Measurements from ENCODE around the gene TTLL4. TPM values are rescaled to one million over a fixed set of nuclear protein-coding genes. Genes with fewer than 3 reads are reported as not detected.
"Not testable (repeated sequence)": the region's sequence is repeated elsewhere in the genome, so short reads cannot be mapped to it uniquely, and the experiment has no call there.

The TTLL4 gene
- polyA plus RNA-seq, 1 experiment: 16.3 TPM

DNA sequence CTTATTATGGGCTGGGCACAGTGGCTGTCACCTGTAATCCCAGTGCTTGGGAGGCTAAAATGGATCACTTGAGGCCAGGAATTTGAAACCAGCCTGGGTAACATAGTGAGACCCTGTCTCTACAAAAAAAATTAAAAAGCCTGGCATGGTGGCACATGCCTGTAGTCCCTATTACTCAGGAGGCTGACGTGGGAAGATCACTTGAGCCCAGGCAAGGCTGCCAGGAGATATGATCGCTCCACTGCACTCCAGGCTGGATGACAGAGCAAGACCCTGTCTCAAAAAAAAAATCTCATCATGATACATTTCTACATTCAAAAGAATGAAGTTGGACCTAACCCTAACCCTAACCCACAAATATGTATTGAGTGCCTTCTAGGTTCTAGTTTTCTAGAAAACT lies 51.2 kb downstream of the TTLL4 start:
- CTCF ChIA-PET: interaction anchor here (1.2 kb wide), 1 partner anchor 85 kb away, joined by 4 read pairs; no protein-coding TSS in a partner anchor
- no peaks in the 10 kb centered on the region for H3K27me3 ChIP-seq (ENCODE audit: control insufficient read depth, insufficient read depth, low read length)
- H3K27ac ChIP-seq (ENCODE audit: low read depth, low read length): no peak overlapping the region
- POLR2A ChIA-PET: no interaction called here
- DNase-seq (ENCODE audit: low read depth, low spot score): no peak
- TF ChIP-seq, protein P1, sequence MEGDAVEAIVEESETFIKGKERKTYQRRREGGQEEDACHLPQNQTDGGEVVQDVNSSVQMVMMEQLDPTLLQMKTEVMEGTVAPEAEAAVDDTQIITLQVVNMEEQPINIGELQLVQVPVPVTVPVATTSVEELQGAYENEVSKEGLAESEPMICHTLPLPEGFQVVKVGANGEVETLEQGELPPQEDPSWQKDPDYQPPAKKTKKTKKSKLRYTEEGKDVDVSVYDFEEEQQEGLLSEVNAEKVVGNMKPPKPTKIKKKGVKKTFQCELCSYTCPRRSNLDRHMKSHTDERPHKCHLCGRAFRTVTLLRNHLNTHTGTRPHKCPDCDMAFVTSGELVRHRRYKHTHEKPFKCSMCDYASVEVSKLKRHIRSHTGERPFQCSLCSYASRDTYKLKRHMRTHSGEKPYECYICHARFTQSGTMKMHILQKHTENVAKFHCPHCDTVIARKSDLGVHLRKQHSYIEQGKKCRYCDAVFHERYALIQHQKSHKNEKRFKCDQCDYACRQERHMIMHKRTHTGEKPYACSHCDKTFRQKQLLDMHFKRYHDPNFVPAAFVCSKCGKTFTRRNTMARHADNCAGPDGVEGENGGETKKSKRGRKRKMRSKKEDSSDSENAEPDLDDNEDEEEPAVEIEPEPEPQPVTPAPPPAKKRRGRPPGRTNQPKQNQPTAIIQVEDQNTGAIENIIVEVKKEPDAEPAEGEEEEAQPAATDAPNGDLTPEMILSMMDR (IDR thresholded peaks at IDR 0.05; ENCODE audit: low read depth, low read length): no peak
- no peaks in the 10 kb centered on the region for H3K9me3 ChIP-seq (ENCODE audit: control insufficient read depth, insufficient read depth, low read length)
- no peak overlapping the region for H3K4me3 ChIP-seq (ENCODE audit: low read depth, low read length)

- H3K27ac ChIP-seq (ENCODE audit: low read depth, low read length); DNase-seq (ENCODE audit: low read depth, low spot score); H3K27me3 ChIP-seq (ENCODE audit: control insufficient read depth, insufficient read depth, low read length); H3K4me3 ChIP-seq (ENCODE audit: low read depth, low read length); CTCF ChIA-PET: not testable (repeated sequence)
- POLR2A ChIA-PET: interaction anchor here (0.7 kb wide), 1 partner anchor 14 kb away, joined by 3 read pairs; no protein-coding TSS in a partner anchor
- peaks cover 13% of the 10 kb centered on the region for H3K9me3 ChIP-seq (ENCODE audit: control insufficient read depth, insufficient read depth, low read length)
Measured at GRCh38 chr2:218772759-218773158, 62.1 kb downstream of the TTLL4 start.

- Histone ChIP-seq H3K4me3 (ENCODE audit: low read depth, low read length) (no peak overlapping the region), H3K27me3 (ENCODE audit: control insufficient read depth, insufficient read depth, low read length) (no peaks in the 10 kb centered on the region), H3K9me3 (ENCODE audit: control insufficient read depth, insufficient read depth, low read length) (peaks cover 16% of the 10 kb centered on the region), H3K27ac (ENCODE audit: low read depth, low read length) (no peak overlapping the region)
- CTCF ChIA-PET: interaction anchor here (1.0 kb wide), 1 partner anchor 74 kb away, joined by 3 read pairs; no protein-coding TSS in a partner anchor
- POLR2A ChIA-PET: no interaction called here
- no peak for DNase-seq (ENCODE audit: low read depth, low spot score)
- TF ChIP-seq, protein P1 (IDR thresholded peaks at IDR 0.05; ENCODE audit: low read depth, low read length): no peak
Measured at GRCh38 chr2:218773881-218774280, 63.2 kb downstream of the TTLL4 start.

DNA sequence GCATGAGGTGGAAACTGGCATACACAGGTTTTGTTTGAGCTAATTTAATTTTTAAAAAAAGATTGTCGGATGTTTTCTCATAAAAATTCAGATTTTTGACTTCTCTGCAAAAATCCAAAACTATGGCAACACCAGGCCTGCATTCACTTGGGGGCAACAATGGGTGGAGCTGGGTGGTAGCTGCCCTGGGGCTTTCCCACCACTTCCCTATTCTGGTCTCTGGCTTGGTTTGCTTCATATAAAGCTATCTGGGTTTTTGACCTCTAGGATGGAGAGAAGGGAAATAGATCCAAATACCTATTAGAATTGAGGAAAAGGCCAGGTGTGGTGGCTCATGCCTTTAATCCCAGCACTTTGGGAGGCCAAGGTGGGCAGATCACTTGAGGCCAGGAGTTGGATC lies 65.9 kb downstream of the TTLL4 start:
- Histone ChIP-seq H3K27me3 (ENCODE audit: control insufficient read depth, insufficient read depth, low read length) (no peaks in the 10 kb centered on the region), H3K4me3 (ENCODE audit: low read depth, low read length) (no peak overlapping the region), H3K27ac (ENCODE audit: low read depth, low read length) (no peak overlapping the region), H3K9me3 (ENCODE audit: control insufficient read depth, insufficient read depth, low read length) (peaks cover 16% of the 10 kb centered on the region)
- no peak for DNase-seq (ENCODE audit: low read depth, low spot score)
- TF ChIP-seq, protein P1 (IDR thresholded peaks at IDR 0.05; ENCODE audit: low read depth, low read length): no peak
- ChIA-PET CTCF (no interaction called here), POLR2A (no interaction called here)

DNA sequence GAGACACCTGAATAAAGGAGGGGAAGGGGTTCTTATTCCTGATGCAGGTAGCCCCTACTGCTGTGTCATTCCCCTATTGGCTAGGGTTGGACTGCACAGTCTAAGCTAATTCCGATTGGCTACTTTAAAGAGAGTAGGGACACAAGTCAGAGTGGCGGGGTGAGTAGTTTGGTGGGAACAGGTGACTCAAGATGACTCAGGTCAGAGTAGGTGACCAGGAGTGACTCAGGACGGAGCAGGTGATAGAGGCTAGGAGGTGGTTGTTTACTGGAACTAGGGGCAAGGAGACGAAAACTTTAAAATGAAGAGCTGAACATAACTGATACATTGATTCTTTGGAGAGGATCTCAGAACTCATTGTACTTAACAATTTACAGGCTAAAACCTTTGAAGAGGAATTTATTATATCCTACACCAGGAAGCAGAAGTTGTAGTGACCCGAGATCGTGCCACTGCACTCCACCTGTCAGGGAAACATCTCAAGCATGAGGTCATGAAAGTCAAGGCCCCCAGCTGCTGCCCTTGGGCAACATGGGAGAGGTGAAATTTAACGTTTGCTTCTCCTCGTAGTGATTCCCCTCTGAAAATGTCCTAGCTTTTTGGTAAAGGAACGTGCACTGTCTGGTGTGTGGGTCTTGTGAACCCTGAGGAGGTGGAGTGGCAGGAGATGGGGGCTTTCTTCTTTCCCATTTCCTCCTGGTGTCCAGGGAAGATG lies 66.8 kb downstream of the TTLL4 start:
- H3K9me3 ChIP-seq (ENCODE audit: control insufficient read depth, insufficient read depth, low read length): peaks cover 16% of the 10 kb centered on the region
- DNase-seq (ENCODE audit: low read depth, low spot score): no peak
- H3K27ac ChIP-seq (ENCODE audit: low read depth, low read length): no peak overlapping the region
- TF ChIP-seq, protein P1 (IDR thresholded peaks at IDR 0.05; ENCODE audit: low read depth, low read length): no peak
- H3K4me3 ChIP-seq (ENCODE audit: low read depth, low read length): no peak overlapping the region
- no peaks in the 10 kb centered on the region for H3K27me3 ChIP-seq (ENCODE audit: control insufficient read depth, insufficient read depth, low read length)
- ChIA-PET POLR2A (no interaction called here), CTCF (no interaction called here)
